Left ventricle myocardium inferior (tissue), 1 donor: ENCODE data around the gene SDR39U1. TPM values are rescaled to one million over a fixed set of nuclear protein-coding genes. Genes with fewer than 3 reads are reported as not detected.
"Not testable (repeated sequence)": the region's sequence is repeated elsewhere in the genome, so short reads cannot be mapped to it uniquely, and the experiment has no call there.

Experiments used
- DNase-seq: peaks from one replicate; pipeline ENCODE4 v3.0.0-alpha.2; 2020
- H3K27ac ChIP-seq: fragments of 200-600 bp; replicated peaks from 2 replicates; pipeline ENCODE4 v1.8.0; 2021
- H3K27me3 ChIP-seq: fragments of 200-600 bp; 2 replicates; pipeline ENCODE4 v1.8.0; 2021; ENCODE audit warnings: low read depth
- H3K36me3 ChIP-seq: fragments of 200-600 bp; 2 replicates; pipeline ENCODE4 v1.8.0; 2021
- H3K4me1 ChIP-seq: fragments of 200-600 bp; 2 replicates; pipeline ENCODE4 v1.8.0; 2021
- H3K4me3 ChIP-seq: fragments of 200-600 bp; 2 replicates; pipeline ENCODE4 v1.8.0; 2021; ENCODE audit warnings: mild to moderate bottlenecking, moderate library complexity
- H3K9me3 ChIP-seq: fragments of 200-600 bp; replicated peaks from 2 replicates; pipeline ENCODE4 v1.8.0; 2021
- CTCF ChIP-seq: fragments of 200-600 bp; IDR thresholded peaks from 2 replicates; pipeline ENCODE4 v1.8.0; 2021; ENCODE audit warnings: antibody characterized with exemption, mild to moderate bottlenecking, borderline replicate concordance
- intact Hi-C: fragments of 100-400 bp; cut with micrococcal nuclease; formaldehyde crosslinking; loops from one replicate; pipeline ENCODE4 v1.11.0; 2022
- total RNA-seq: library from RNA; stranded (reverse); fragmentation: NEBNext Ultra II Directional; extraction: Animal tissue kit (Norgen Biotek cat#: 25700); gene quantifications from one replicate; pipeline ENCODE4 v1.2.1, GENCODE V29; 2021
- donor health status: DM: no; HTN: yes; CAD: no; lungs with severe emphysema.

SDR39U1 gene
- total RNA-seq, 1 donor from 2014 or later, result 74.8 TPM

GRCh38 chr14:24463017-24463883 lies 20.7 kb upstream of the SDR39U1 start:
- no peaks in the 10 kb centered on the region for H3K36me3 ChIP-seq
- intact Hi-C loops, result no loop called here
- no peak for DNase-seq
- no peaks in the 10 kb centered on the region for H3K27me3 ChIP-seq
- H3K4me3 ChIP-seq, result no peak overlapping the region
- TF ChIP-seq CTCF, result no peak
- H3K4me1 ChIP-seq, result peaks cover 10% of the 10 kb centered on the region
- no peak overlapping the region for H3K27ac ChIP-seq
- H3K9me3 ChIP-seq, result no peaks in the 10 kb centered on the region

GRCh38 chr14:24461336-24461735 lies 18.8 kb upstream of the SDR39U1 start:
- Histone ChIP-seq H3K4me1 (peaks cover 12% of the 10 kb centered on the region), H3K27me3 (no peaks in the 10 kb centered on the region), H3K36me3 (no peaks in the 10 kb centered on the region), H3K27ac (no peak overlapping the region), H3K4me3 (no peak overlapping the region), H3K9me3 (no peaks in the 10 kb centered on the region)
- TF ChIP-seq CTCF, result no peak
- no peak for DNase-seq
- intact Hi-C loops, result no loop called here

GRCh38 chr14:24459331-24459730 lies 16.8 kb upstream of the SDR39U1 start:
- no peaks in the 10 kb centered on the region for H3K9me3 ChIP-seq
- H3K27ac ChIP-seq, result no peak overlapping the region
- H3K27me3 ChIP-seq, result no peaks in the 10 kb centered on the region
- H3K36me3 ChIP-seq, result no peaks in the 10 kb centered on the region
- intact Hi-C loops, result no loop called here
- H3K4me1 ChIP-seq, result peaks cover 12% of the 10 kb centered on the region
- no peak for DNase-seq
- no peak for TF ChIP-seq CTCF
- no peak overlapping the region for H3K4me3 ChIP-seq

GRCh38 chr14:24458736-24459135 lies 16.2 kb upstream of the SDR39U1 start:
- H3K27ac ChIP-seq, result no peak overlapping the region

GRCh38 chr14:24456980-24457379 lies 14.4 kb upstream of the SDR39U1 start:
- Histone ChIP-seq H3K4me1 (peaks cover 12% of the 10 kb centered on the region), H3K36me3 (no peaks in the 10 kb centered on the region), H3K27ac (no peak overlapping the region), H3K4me3 (no peak overlapping the region), H3K9me3 (no peaks in the 10 kb centered on the region), H3K27me3 (no peaks in the 10 kb centered on the region)
- DNase-seq, result no peak
- TF ChIP-seq CTCF, result no peak
- intact Hi-C loops, result no loop called here

More at GRCh38 chr14:24458736-24459135, 16.2 kb upstream of the SDR39U1 start:
- H3K27me3 ChIP-seq, result no peaks in the 10 kb centered on the region
- no peak for DNase-seq
- no peaks in the 10 kb centered on the region for H3K9me3 ChIP-seq
- no peaks in the 10 kb centered on the region for H3K36me3 ChIP-seq
- H3K4me3 ChIP-seq, result no peak overlapping the region
- H3K4me1 ChIP-seq, result peaks cover 12% of the 10 kb centered on the region
- intact Hi-C loops, result no loop called here
- no peak for TF ChIP-seq CTCF

- H3K4me1 ChIP-seq, H3K9me3 ChIP-seq, H3K4me3 ChIP-seq, H3K27ac ChIP-seq, H3K36me3 ChIP-seq, H3K27me3 ChIP-seq, DNase-seq, intact Hi-C loops: not testable (repeated sequence)
Observed at GRCh38 chr14:24450828-24451227, 8.3 kb upstream of the SDR39U1 start.
